Neural progenitor cell (in vitro differentiated cells): Measurements from ENCODE around the gene RBCK1. TPM values are rescaled to one million over a fixed set of nuclear protein-coding genes. Genes with fewer than 3 reads are reported as not detected.

Experiments
- DNase-seq: peaks from one replicate; pipeline ENCODE4 v3.0.0-alpha.2; 2016; ENCODE audit warnings: low spot score
- H2AFZ ChIP-seq: fragments of 200-600 bp; sonication (generic); replicated peaks from 2 replicates; pipeline ENCODE4 v1.6.1; 2016; ENCODE audit warnings: antibody characterized with exemption
- H3F3A ChIP-seq: fragments of 200-600 bp; sonication (generic); 2 replicates; pipeline ENCODE4 v1.6.1; 2016; ENCODE audit warnings: antibody characterized with exemption, low read depth
- H3K27ac ChIP-seq: fragments of 200-600 bp; sonication (generic); 2 replicates; pipeline ENCODE4 v1.5.1; 2016; ENCODE audit warnings: mild to moderate bottlenecking
- H3K27me3 ChIP-seq: fragments of 200-600 bp; sonication (generic); 2 replicates; pipeline ENCODE4 v1.6.1; 2016; ENCODE audit warnings: mild to moderate bottlenecking, moderate library complexity
- H3K36me3 ChIP-seq: fragments of 200-600 bp; sonication (generic); 2 replicates; pipeline ENCODE4 v1.5.1; 2016
- H3K4me1 ChIP-seq: fragments of 200-600 bp; sonication (generic); 2 replicates; pipeline ENCODE4 v1.6.1; 2016; ENCODE audit warnings: mixed run types
- H3K4me2 ChIP-seq: fragments of 200-600 bp; sonication (generic); 2 replicates; pipeline ENCODE4 v1.6.1; 2016
- H3K4me3 ChIP-seq: fragments of 200-600 bp; sonication (generic); 2 replicates; pipeline ENCODE4 v1.5.1; 2016
- H3K79me2 ChIP-seq: fragments of 200-600 bp; sonication (generic); 2 replicates; pipeline ENCODE4 v1.6.1; 2016; ENCODE audit warnings: low read depth
- H3K9ac ChIP-seq: fragments of 200-600 bp; sonication (generic); 2 replicates; pipeline ENCODE4 v1.6.1; 2016
- H3K9me3 ChIP-seq: fragments of 200-600 bp; sonication (generic); 2 replicates; pipeline ENCODE4 v1.5.1; 2016; ENCODE audit warnings: low read depth
- H4K20me1 ChIP-seq: fragments of 200-600 bp; sonication (generic); 2 replicates; pipeline ENCODE4 v1.6.1; 2016; ENCODE audit warnings: low read depth
- H3K27ac Mint-ChIP-seq: 3 replicates; pipeline ENCODE4 v1.8.0; 2021; ENCODE audit warnings: mixed read lengths
- H3K27me3 Mint-ChIP-seq: 2 replicates; pipeline ENCODE4 v1.8.0; 2022; ENCODE audit warnings: low read depth, mild to moderate bottlenecking, inconsistent platforms, moderate library complexity, mixed read lengths; ENCODE audit not compliant: insufficient read depth
- H3K36me3 Mint-ChIP-seq: 3 replicates; pipeline ENCODE4 v1.8.0; 2021; ENCODE audit warnings: mixed read lengths
- H3K4me1 Mint-ChIP-seq: 3 replicates; pipeline ENCODE4 v1.8.0; 2021; ENCODE audit warnings: mixed read lengths
- H3K4me3 Mint-ChIP-seq: 3 replicates; pipeline ENCODE4 v1.8.0; 2021; ENCODE audit warnings: mild to moderate bottlenecking, moderate library complexity, mixed read lengths
- H3K9me3 Mint-ChIP-seq: 3 replicates; pipeline ENCODE4 v1.8.0; 2020; ENCODE audit warnings: mixed read lengths
- CTCF ChIP-seq: fragments of 200-600 bp; sonication (generic); IDR thresholded peaks from 2 replicates; pipeline ENCODE4 v1.5.1; 2017; ENCODE audit warnings: antibody characterized with exemption, mild to moderate bottlenecking
- EZH2 ChIP-seq: fragments of 200-600 bp; sonication (generic); IDR thresholded peaks from 2 replicates; pipeline ENCODE4 v1.6.1; 2017; ENCODE audit warnings: antibody characterized with exemption, mild to moderate bottlenecking, moderate library complexity
- EZH2phosphoT487 ChIP-seq: fragments of 200-600 bp; sonication (generic); IDR thresholded peaks from 2 replicates; pipeline ENCODE4 v1.6.1; 2017; ENCODE audit warnings: antibody characterized with exemption
- total RNA-seq: library from RNA; depleted of rRNA; stranded (reverse); fragments of >200 nt; gene quantifications from 2 replicates; pipeline ENCODE4 v1.2.3, GENCODE V29; 2015; ENCODE audit warnings: low replicate concordance

The RBCK1 gene
- total RNA-seq, 1 donor from 2014 or later: 24.3 TPM

GRCh38 chr20:414161-414560, 6.1 kb downstream of the RBCK1 start:
- H3K4me1 ChIP-seq: peaks cover 3% of the 10 kb centered on the region
- H3K4me3 ChIP-seq: no peak overlapping the region
- Mint-ChIP-seq H3K4me1 (peaks cover 4% of the 10 kb centered on the region), H3K36me3 (peaks cover 45% of the 10 kb centered on the region), H3K9me3 (peaks cover 9% of the 10 kb centered on the region), H3K27me3 (no peaks in the 10 kb centered on the region), H3K4me3 (no peak overlapping the region), H3K27ac (no peak overlapping the region)
- no peak overlapping the region for H3K27ac ChIP-seq
- TF ChIP-seq EZH2: no peak
- TF ChIP-seq CTCF: no peak
- no peak for TF ChIP-seq EZH2phosphoT487
- H4K20me1 ChIP-seq: peaks cover 8% of the 10 kb centered on the region
- no peak for DNase-seq
- no peak overlapping the region for H3K4me2 ChIP-seq
- no peak overlapping the region for H2AFZ ChIP-seq
- H3K27me3 ChIP-seq: no peaks in the 10 kb centered on the region
- no peak overlapping the region for H3K9ac ChIP-seq
- H3K9me3 ChIP-seq: no peaks in the 10 kb centered on the region
- H3F3A ChIP-seq: no peaks in the 10 kb centered on the region
- peaks cover 21% of the 10 kb centered on the region for H3K36me3 ChIP-seq
- peaks cover 29% of the 10 kb centered on the region for H3K79me2 ChIP-seq

- Histone ChIP-seq H3F3A (no peaks in the 10 kb centered on the region), H3K9ac (no peak overlapping the region), H3K4me3 (no peak overlapping the region), H3K4me1 (no peaks in the 10 kb centered on the region), H3K27me3 (no peaks in the 10 kb centered on the region), H2AFZ (no peak overlapping the region), H3K79me2 (peaks cover 11% of the 10 kb centered on the region), H3K36me3 (peaks cover 17% of the 10 kb centered on the region), H4K20me1 (peaks cover 6% of the 10 kb centered on the region), H3K27ac (no peak overlapping the region), H3K4me2 (no peak overlapping the region), H3K9me3 (no peaks in the 10 kb centered on the region)
- no peak for DNase-seq
- H3K36me3 Mint-ChIP-seq: peaks cover 33% of the 10 kb centered on the region
- no peak overlapping the region for H3K4me3 Mint-ChIP-seq
- H3K27ac Mint-ChIP-seq: no peak overlapping the region
- H3K27me3 Mint-ChIP-seq: no peaks in the 10 kb centered on the region
- TF ChIP-seq EZH2: no peak
- no peak for TF ChIP-seq EZH2phosphoT487
- TF ChIP-seq CTCF: no peak
- no peaks in the 10 kb centered on the region for H3K4me1 Mint-ChIP-seq
- H3K9me3 Mint-ChIP-seq: peaks cover 9% of the 10 kb centered on the region
Observed at GRCh38 chr20:415820-416322, 7.8 kb downstream of the RBCK1 start.

- no peaks in the 10 kb centered on the region for H3K4me1 ChIP-seq
- H3K9me3 ChIP-seq: no peaks in the 10 kb centered on the region
- peaks cover 9% of the 10 kb centered on the region for H3K36me3 ChIP-seq
- no peaks in the 10 kb centered on the region for H3K27me3 ChIP-seq
- Mint-ChIP-seq H3K36me3 (peaks cover 31% of the 10 kb centered on the region), H3K27ac (no peak overlapping the region), H3K4me1 (no peaks in the 10 kb centered on the region), H3K27me3 (peaks cover under 1% of the 10 kb centered on the region), H3K4me3 (no peak overlapping the region), H3K9me3 (peaks cover 2% of the 10 kb centered on the region)
- no peak for DNase-seq
- H4K20me1 ChIP-seq: peaks cover 6% of the 10 kb centered on the region
- H2AFZ ChIP-seq: no peak overlapping the region
- no peak overlapping the region for H3K9ac ChIP-seq
- no peak overlapping the region for H3K4me3 ChIP-seq
- H3F3A ChIP-seq: no peaks in the 10 kb centered on the region
- no peak overlapping the region for H3K4me2 ChIP-seq
- H3K79me2 ChIP-seq: peaks cover 10% of the 10 kb centered on the region
- TF ChIP-seq EZH2 (no peak), EZH2phosphoT487 (no peak), CTCF (no peak)
- no peak overlapping the region for H3K27ac ChIP-seq
Observed at GRCh38 chr20:416950-417800, 9.1 kb downstream of the RBCK1 start.
